Measurements from ENCODE around the gene DISP1.

The DISP1 gene

GRCh38 chr1:222814536-222815439 lies at the start of gene DISP1:
Gene DISP1, plus strand, starts transcription at chr1:222815039. Its CDS starts 127,785 bp downstream, at chr1:222942824.
- peak; percentile 51 for DNase-seq

GRCh38 chr1:222767152-222767571 lies 47.7 kb upstream of the DISP1 start:
- no peak for DNase-seq

- no peak for DNase-seq
Observed at GRCh38 chr1:222768592-222768991, 46.2 kb upstream of the DISP1 start.

GRCh38 chr1:222769181-222769580 lies 45.7 kb upstream of the DISP1 start:
- DNase-seq: no peak

- no peak for DNase-seq
Observed at GRCh38 chr1:222769971-222770620, 44.7 kb upstream of the DISP1 start.

- DNase-seq: no peak
Observed at GRCh38 chr1:222772996-222773379, 41.9 kb upstream of the DISP1 start.

GRCh38 chr1:222777463-222777862 lies 37.4 kb upstream of the DISP1 start:
- no peak for DNase-seq

- no peak for DNase-seq
Observed at GRCh38 chr1:222777977-222778376, 36.9 kb upstream of the DISP1 start.

GRCh38 chr1:222781251-222781650 lies 33.6 kb upstream of the DISP1 start:
- DNase-seq: no peak

- DNase-seq: no peak
Observed at GRCh38 chr1:222783051-222783450, 31.8 kb upstream of the DISP1 start.

GRCh38 chr1:222784371-222784770 lies 30.5 kb upstream of the DISP1 start:
- no peak for DNase-seq

- no peak for DNase-seq
Observed at GRCh38 chr1:222784916-222785315, 29.9 kb upstream of the DISP1 start.

GRCh38 chr1:222785529-222785928 lies 29.3 kb upstream of the DISP1 start:
- no peak for DNase-seq

GRCh38 chr1:222786121-222786520 lies 28.7 kb upstream of the DISP1 start:
- DNase-seq: no peak

GRCh38 chr1:222787729-222788128 lies 27.1 kb upstream of the DISP1 start:
- DNase-seq: no peak

GRCh38 chr1:222788402-222789156 lies 26.3 kb upstream of the DISP1 start:
- DNase-seq: no peak

GRCh38 chr1:222790115-222790514 lies 24.7 kb upstream of the DISP1 start:
- DNase-seq: no peak

GRCh38 chr1:222790520-222790919 lies 24.3 kb upstream of the DISP1 start:
- no peak for DNase-seq

- no peak for DNase-seq
Observed at GRCh38 chr1:222791006-222791710, 23.7 kb upstream of the DISP1 start.

- DNase-seq: no peak
Observed at GRCh38 chr1:222792744-222793143, 22.1 kb upstream of the DISP1 start.

GRCh38 chr1:222794656-222795474 lies 20.0 kb upstream of the DISP1 start:
- no peak for DNase-seq

GRCh38 chr1:222798116-222798515 lies 16.7 kb upstream of the DISP1 start:
- DNase-seq: no peak

Measured in amniotic stem cell (primary cell).